Stomach (tissue), 19 donors: ENCODE data around the gene TFCP2L1. TPM values are rescaled to one million over a fixed set of nuclear protein-coding genes. Genes with fewer than 3 reads are reported as not detected.
A peak's percentile ranks its signal among the peaks of the same experiment; 100 is the strongest.
"Not testable (repeated sequence)": the region's sequence is repeated elsewhere in the genome, so short reads cannot be mapped to it uniquely, and the experiment has no call there.

Source experiments
- DNase-seq, 2 donors: peaks; one replicate each; pipeline versions ENCODE4 v3.0.0 to v3.0.0-alpha.2; 2013 to 2019
- H3K27ac ChIP-seq, 5 donors: fragments of 200-600 bp in 4 of 5; sonication (generic) in 4 of 5; one replicate each; pipeline ENCODE4 v1.5.1; 2013 to 2019; ENCODE audit warnings: mild to moderate bottlenecking in 1 of 5, moderate library complexity in 1 of 5
- H3K27me3 ChIP-seq, 3 donors: fragments of 200-600 bp; sonication (generic); one replicate each; pipeline ENCODE4 v1.5.1; 2017 to 2019; ENCODE audit warnings: mixed run types in 1 of 3
- H3K36me3 ChIP-seq, 4 donors: fragments of 200-600 bp; sonication (generic); 1 replicate in 3 of 4; 2 replicates in 1 of 4; pipeline ENCODE4 v1.5.1; 2016 to 2019
- H3K4me1 ChIP-seq, 4 donors: fragments of 200-600 bp; sonication (generic); one replicate each; pipeline ENCODE4 v1.5.1; 2016 to 2019
- H3K4me3 ChIP-seq, 4 donors: fragments of 200-600 bp; sonication (generic) in 3 of 4; one replicate each; pipeline ENCODE4 v1.5.1; 2016 to 2019; ENCODE audit warnings: mild to moderate bottlenecking in 1 of 4
- H3K9me3 ChIP-seq, 4 donors: fragments of 200-600 bp; sonication (generic); one replicate each; pipeline ENCODE4 v1.5.1; 2016 to 2019
- EP300 ChIP-seq: sonication (generic); formaldehyde crosslinking; IDR thresholded peaks from one replicate; pipeline ENCODE4 v1.6.1; 2017; ENCODE audit warnings: antibody characterized with exemption
- POLR2A ChIP-seq, 4 donors: fragments of 450-650 bp; IDR thresholded peaks; one replicate each; pipeline ENCODE4 v1.6.1; 2016; ENCODE audit warnings: antibody characterized with exemption in 4 of 4, control low read depth in 2 of 4, mild to moderate bottlenecking in 1 of 4, moderate library complexity in 1 of 4
- POLR2AphosphoS5 ChIP-seq, 3 donors: sonication (generic); formaldehyde crosslinking; IDR thresholded peaks; one replicate each; pipeline ENCODE4 v1.6.1; 2016; ENCODE audit warnings: antibody characterized with exemption in 3 of 3
- WGBS, 5 donors: extraction: QIAGEN DNeasy Blood & Tissue Kit in 3 of 5; methylation state at CpG; one replicate each; pipeline versions ENCODE4 v1.1.5 to v1.1.7; 2013 to 2018; 5-methylcytosine and 5-hydroxymethylcytosine counted together
- intact Hi-C: fragments of 100-400 bp; cut with DNase I; formaldehyde crosslinking; loops from one replicate; pipeline ENCODE4 v1.15.1; 2023; ENCODE audit warnings: low total_unique reads
- long read RNA-seq, 10 donors: transcript quantifications; one replicate each; lab custom pipeline, GENCODE V29; 2026
- polyA plus RNA-seq, 3 donors: library from polyadenylated mRNA; stranded (reverse); fragments of 200-250 nt; gene quantifications; one replicate each; pipeline ENCODE4 v1.2.3, GENCODE V29; 2013
- total RNA-seq, 5 donors: library from RNA; depleted of rRNA; stranded (reverse); fragments of >200 nt; gene quantifications; one replicate each; pipeline versions ENCODE4 v1.1.0 to v1.2.3, GENCODE V29; 2014 to 2016
- TF ChIP-seq, protein P1 (sequence below), 7 experiments: fragments of 450-650 bp in 4 of 7; fragments of 200-600 bp in 3 of 7; sonication (generic) in 3 of 7; IDR thresholded peaks; one replicate each; pipeline ENCODE4 v1.5.1; 2016 to 2019; ENCODE audit warnings: antibody characterized with exemption in 7 of 7, control low read depth in 2 of 7, mild to moderate bottlenecking in 1 of 7
- donor health status: healthy with polysubstance abuse.
- donor health status: Bipolar disorder and iron deficiency.
- donor health status: healthy.

Gene TFCP2L1, protein sequence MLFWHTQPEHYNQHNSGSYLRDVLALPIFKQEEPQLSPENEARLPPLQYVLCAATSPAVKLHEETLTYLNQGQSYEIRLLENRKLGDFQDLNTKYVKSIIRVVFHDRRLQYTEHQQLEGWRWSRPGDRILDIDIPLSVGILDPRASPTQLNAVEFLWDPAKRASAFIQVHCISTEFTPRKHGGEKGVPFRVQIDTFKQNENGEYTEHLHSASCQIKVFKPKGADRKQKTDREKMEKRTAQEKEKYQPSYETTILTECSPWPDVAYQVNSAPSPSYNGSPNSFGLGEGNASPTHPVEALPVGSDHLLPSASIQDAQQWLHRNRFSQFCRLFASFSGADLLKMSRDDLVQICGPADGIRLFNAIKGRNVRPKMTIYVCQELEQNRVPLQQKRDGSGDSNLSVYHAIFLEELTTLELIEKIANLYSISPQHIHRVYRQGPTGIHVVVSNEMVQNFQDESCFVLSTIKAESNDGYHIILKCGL
- total RNA-seq (100 to 1,000 TPM in 1 of 5 donors, 10 to 100 TPM in 4; 31.4 to 154 (median 48.2) TPM), polyA plus RNA-seq (10 to 100 TPM in 1 of 3 donors, 1 to 10 TPM in 2; 6.8 to 10.4 (median 7.6) TPM)
- long read RNA-seq, donor 1: 0 reads
- long read RNA-seq, donor 2, full-length matches to known transcripts: 2 of 2 reads
- long read RNA-seq, donor 2, partial matches to known transcripts: 0 of 2 reads
- long read RNA-seq, donor 2, other reads (novel, unspliced or antisense): 0 of 2 reads
- long read RNA-seq, donor 3: 0 reads
- long read RNA-seq, donor 4: 0 reads
- long read RNA-seq, donor 5, full-length matches to known transcripts: 1 of 1 reads
- long read RNA-seq, donor 5, partial matches to known transcripts: 0 of 1 reads
- long read RNA-seq, donor 5, other reads (novel, unspliced or antisense): 0 of 1 reads
- long read RNA-seq, donor 6: 0 reads
- long read RNA-seq, donor 7, full-length matches to known transcripts: 2 of 2 reads
- long read RNA-seq, donor 7, partial matches to known transcripts: 0 of 2 reads
- long read RNA-seq, donor 7, other reads (novel, unspliced or antisense): 0 of 2 reads
- long read RNA-seq, donor 8, full-length matches to known transcripts: 1 of 1 reads
- long read RNA-seq, donor 8, partial matches to known transcripts: 0 of 1 reads
- long read RNA-seq, donor 8, other reads (novel, unspliced or antisense): 0 of 1 reads
- long read RNA-seq, donor 9: 0 reads
- long read RNA-seq, donor 10: 0 reads

DNA sequence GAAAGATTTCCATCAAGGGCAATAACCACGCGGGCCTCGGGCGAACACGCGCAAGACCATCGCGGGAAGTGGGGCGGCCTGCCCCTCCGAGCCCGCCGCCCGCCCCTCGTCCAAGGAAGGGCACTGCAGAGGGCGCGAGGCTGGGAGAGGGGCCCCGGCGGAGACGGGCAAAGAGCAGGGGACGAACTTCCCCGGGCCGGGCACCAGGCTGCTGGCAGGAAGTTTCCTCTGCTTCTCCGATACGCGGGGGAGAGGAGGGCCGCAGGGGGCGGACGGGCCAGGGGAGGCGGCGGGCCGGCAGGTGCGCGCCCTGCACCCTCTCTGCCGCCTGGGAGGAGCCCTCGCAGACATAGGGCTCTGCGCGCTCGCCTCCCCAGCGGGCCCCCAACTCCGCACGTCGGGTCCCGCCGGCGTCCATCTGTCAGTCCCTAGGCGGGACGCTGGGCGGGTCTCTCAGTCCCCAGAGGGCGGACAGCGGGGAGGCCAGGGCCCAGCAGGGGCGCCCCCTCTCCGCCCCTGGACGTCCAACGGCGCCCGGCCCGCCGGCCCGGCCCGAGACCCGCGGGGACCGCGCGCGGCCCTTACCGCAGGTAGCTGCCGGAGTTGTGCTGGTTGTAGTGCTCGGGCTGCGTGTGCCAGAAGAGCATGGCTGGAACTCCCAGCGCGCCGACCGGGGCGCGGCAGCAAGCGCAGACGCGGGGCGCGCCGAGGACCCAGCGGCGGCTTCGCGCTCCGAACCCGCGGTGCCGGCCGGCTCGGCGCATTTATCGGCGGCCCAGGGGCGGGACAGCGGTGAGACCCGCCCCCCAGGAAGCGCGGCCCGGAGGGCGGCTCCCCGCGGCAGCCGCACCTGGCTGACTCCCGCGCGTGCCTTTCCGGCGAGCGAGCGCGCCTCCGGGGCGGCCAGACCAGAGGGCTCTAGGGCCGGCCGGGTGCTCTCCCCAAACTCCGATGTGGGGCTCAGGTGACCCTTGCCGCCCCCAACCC is at the start of gene TFCP2L1:
TSS of gene TFCP2L1 (minus strand) at position 740 of the 987 bp plus-strand sequence. CDS start at position 647, 93 bp downstream.
- Histone ChIP-seq H3K27me3 (peaks cover 0 to 53% (median 13%) of the 10 kb centered on the region in 3 donors), H3K4me1 (peaks cover 16 to 40% (median 28%) of the 10 kb centered on the region in 4 donors), H3K27ac (peak within 1 kb of the TSS; percentile 85 to 93 (median 87)), H3K4me3 (peak within 1 kb of the TSS; percentile 51 to 71 (median 58)), H3K36me3 (peaks cover 0 to 6% (median 3%) of the 10 kb centered on the region in 4 donors), H3K9me3 (no peaks in the 10 kb centered on the region)
- intact Hi-C loops: no loop called here
- TF ChIP-seq, protein P1, sequence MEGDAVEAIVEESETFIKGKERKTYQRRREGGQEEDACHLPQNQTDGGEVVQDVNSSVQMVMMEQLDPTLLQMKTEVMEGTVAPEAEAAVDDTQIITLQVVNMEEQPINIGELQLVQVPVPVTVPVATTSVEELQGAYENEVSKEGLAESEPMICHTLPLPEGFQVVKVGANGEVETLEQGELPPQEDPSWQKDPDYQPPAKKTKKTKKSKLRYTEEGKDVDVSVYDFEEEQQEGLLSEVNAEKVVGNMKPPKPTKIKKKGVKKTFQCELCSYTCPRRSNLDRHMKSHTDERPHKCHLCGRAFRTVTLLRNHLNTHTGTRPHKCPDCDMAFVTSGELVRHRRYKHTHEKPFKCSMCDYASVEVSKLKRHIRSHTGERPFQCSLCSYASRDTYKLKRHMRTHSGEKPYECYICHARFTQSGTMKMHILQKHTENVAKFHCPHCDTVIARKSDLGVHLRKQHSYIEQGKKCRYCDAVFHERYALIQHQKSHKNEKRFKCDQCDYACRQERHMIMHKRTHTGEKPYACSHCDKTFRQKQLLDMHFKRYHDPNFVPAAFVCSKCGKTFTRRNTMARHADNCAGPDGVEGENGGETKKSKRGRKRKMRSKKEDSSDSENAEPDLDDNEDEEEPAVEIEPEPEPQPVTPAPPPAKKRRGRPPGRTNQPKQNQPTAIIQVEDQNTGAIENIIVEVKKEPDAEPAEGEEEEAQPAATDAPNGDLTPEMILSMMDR (IDR thresholded peaks at IDR 0.05): no peak
- peak in 2 of 4 donors; percentile 5 to 29 for TF ChIP-seq POLR2A (IDR thresholded peaks at IDR 0.05)
- no peak for TF ChIP-seq EP300
- peak in 2 of 3 donors; percentile 65 to 91 for TF ChIP-seq POLR2AphosphoS5 (IDR thresholded peaks at IDR 0.05)
- WGBS, 5 donors: 1 to 3% (median 1%) methylated on average over 25 to 119 of the region's 119 CpGs
- DNase-seq: peak; percentile 83 to 89

DNA sequence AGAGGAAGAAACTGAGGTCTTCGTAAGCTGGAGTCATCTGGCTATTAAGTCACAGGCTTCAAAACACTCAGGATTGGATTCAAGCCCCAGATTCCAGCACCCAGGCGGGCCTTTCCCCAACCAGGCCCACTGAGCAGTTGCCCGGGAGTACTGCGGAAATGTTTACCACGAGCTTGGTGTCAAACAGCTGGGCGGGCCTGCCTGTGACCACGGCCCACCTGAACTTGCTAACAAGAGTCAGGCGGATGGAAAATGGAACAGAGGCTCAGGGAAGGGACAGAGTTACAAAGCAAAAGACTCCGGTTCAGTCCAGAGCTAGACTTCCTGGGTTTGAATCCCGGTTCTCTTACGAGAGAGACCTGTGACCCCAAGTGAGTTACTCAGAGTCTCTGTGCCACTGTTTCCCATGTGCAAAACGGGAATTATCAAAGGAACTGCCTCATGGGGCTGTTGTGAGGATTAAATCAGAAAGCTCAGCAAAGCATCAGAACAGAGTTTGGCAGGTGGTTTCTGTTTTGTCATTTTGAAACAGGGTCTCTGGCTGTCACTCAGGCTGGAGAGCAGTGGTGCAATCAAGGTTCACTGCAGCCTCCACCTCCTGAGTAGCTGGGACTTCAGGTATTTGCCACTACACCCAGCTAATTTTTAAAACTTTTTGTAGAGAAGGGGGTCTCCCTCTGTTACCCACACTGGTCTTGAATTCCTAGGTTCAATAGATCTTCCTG is 49.0 kb upstream of the TFCP2L1 start:
- Histone ChIP-seq H3K4me3 (no peak overlapping the region), H3K36me3 (peaks cover 3 to 20% (median 14%) of the 10 kb centered on the region in 4 donors), H3K4me1 (peaks cover 0 to 6% (median 0%) of the 10 kb centered on the region in 4 donors), H3K27me3 (no peaks in the 10 kb centered on the region), H3K27ac (no peak overlapping the region), H3K9me3 (no peaks in the 10 kb centered on the region)
- DNase-seq: peak; percentile 23 to 32
- TF ChIP-seq POLR2A (IDR thresholded peaks at IDR 0.05) (no peak), POLR2AphosphoS5 (IDR thresholded peaks at IDR 0.05) (no peak), EP300 (no peak)
- TF ChIP-seq, protein P1 (IDR thresholded peaks at IDR 0.05): no peak
- 59 to 64% (median 63%) methylated on average over 12 of the region's 12 CpGs for WGBS, 5 donors
- intact Hi-C loops: loop anchor here (10.0 kb wide), 1 partner anchor 229 kb away; no protein-coding TSS in a partner anchor

DNA sequence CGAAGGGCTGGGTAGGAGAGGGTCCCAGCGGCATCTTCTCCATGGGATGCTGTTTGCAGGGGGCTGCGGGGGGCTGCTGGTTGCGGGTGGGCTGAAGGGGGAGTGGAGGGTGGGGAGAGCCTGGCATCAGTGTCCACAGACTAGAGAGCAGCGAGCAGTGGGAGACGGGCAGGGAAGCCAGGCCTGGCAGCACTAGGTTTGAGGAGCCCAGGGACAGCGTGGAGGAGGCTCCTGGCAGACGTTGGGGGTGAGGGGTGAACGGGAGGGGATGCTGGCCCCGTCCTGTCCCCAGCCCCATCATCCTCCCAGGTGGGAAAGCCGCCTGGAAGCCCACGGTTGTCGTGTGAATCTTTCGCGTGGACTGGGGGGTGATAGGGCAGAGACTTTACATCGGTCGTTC is 48.2 kb upstream of the TFCP2L1 start:
- Histone ChIP-seq H3K4me1 (peaks cover 0 to 6% (median 0%) of the 10 kb centered on the region in 4 donors), H3K36me3 (peaks cover 0 to 12% (median 6%) of the 10 kb centered on the region in 4 donors), H3K27ac (no peak overlapping the region), H3K27me3 (no peaks in the 10 kb centered on the region), H3K4me3 (no peak overlapping the region), H3K9me3 (no peaks in the 10 kb centered on the region)
- DNase-seq: peak in 1 of 2 donors; percentile 17
- TF ChIP-seq, protein P1 (IDR thresholded peaks at IDR 0.05): no peak
- TF ChIP-seq EP300 (no peak), POLR2A (IDR thresholded peaks at IDR 0.05) (no peak), POLR2AphosphoS5 (IDR thresholded peaks at IDR 0.05) (no peak)
- WGBS, 5 donors: 81 to 87% (median 85%) methylated on average over 17 of the region's 17 CpGs
- intact Hi-C loops: loop anchor here (10.0 kb wide), 1 partner anchor 228 kb away; no protein-coding TSS in a partner anchor

DNA sequence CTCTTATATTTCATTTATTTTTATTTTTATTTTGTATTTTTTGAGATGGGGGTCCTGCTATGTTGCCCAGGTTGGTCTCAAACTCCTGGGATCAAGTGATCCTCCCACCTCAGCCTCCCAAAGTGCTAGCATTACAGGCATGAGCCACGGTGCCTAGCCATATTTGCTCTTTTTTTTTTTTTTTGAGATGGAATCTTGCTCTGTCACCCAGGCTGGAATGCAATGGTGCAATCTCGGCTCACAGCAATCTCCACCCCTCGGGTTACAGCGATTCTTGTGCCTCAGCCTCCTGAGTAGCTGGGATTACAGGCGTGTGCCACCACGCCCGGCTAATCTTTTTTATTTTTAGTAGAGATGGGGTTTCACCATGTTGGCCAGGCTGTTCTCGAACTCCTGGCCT is 46.3 kb upstream of the TFCP2L1 start:
- DNase-seq: peak in 1 of 2 donors; percentile 8
- H3K9me3 ChIP-seq, H3K27ac ChIP-seq, H3K36me3 ChIP-seq, H3K4me1 ChIP-seq, H3K4me3 ChIP-seq, H3K27me3 ChIP-seq: not testable (repeated sequence)
- WGBS, 5 donors: 79 to 87% (median 82%) methylated on average over 8 of the region's 8 CpGs
- intact Hi-C loops: loop anchor here (10.0 kb wide), 1 partner anchor 227 kb away; no protein-coding TSS in a partner anchor
